ENCODE results near the gene VPS37C. TPM values are rescaled to one million over a fixed set of nuclear protein-coding genes. Genes with fewer than 3 reads are reported as not detected.

Gene VPS37C
- total and polyA plus RNA-seq, 9 of the 15 experiments (the other 6 are each of a cell fraction or from before 2014, with no cell fraction given) = 0.62 to 29.8 (median 11.5) TPM

DNA sequence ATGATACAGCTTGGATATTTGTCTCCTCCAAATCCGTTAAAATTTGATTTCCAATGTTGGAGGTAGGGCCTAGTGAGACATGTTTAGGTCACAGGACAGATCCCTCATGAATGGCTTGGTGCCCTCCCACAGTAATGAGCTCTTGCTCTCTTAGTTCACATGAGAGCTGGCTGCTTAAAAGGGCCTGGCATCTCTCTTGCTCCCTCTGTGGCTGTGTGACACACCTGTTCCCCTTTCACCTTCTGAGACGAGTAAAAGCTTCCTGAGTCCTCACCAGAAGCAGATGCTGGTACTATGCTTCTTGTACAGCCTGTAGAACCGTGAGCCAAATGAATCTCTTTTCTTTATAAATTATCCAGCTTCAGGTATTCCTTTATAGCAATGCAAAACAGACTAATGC lies 3.5 kb downstream of the VPS37C start (continued):
- TF ChIP-seq, protein P1, sequence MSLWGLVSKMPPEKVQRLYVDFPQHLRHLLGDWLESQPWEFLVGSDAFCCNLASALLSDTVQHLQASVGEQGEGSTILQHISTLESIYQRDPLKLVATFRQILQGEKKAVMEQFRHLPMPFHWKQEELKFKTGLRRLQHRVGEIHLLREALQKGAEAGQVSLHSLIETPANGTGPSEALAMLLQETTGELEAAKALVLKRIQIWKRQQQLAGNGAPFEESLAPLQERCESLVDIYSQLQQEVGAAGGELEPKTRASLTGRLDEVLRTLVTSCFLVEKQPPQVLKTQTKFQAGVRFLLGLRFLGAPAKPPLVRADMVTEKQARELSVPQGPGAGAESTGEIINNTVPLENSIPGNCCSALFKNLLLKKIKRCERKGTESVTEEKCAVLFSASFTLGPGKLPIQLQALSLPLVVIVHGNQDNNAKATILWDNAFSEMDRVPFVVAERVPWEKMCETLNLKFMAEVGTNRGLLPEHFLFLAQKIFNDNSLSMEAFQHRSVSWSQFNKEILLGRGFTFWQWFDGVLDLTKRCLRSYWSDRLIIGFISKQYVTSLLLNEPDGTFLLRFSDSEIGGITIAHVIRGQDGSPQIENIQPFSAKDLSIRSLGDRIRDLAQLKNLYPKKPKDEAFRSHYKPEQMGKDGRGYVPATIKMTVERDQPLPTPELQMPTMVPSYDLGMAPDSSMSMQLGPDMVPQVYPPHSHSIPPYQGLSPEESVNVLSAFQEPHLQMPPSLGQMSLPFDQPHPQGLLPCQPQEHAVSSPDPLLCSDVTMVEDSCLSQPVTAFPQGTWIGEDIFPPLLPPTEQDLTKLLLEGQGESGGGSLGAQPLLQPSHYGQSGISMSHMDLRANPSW (CRISPR knock-in tag; IDR thresholded peaks at IDR 0.05) = no peak
- no peak for TF ChIP-seq KLF16 (IDR thresholded peaks at IDR 0.05)
- no peak for TF ChIP-seq MTA2 (IDR thresholded peaks at IDR 0.05; ENCODE audit: low read depth)

DNA sequence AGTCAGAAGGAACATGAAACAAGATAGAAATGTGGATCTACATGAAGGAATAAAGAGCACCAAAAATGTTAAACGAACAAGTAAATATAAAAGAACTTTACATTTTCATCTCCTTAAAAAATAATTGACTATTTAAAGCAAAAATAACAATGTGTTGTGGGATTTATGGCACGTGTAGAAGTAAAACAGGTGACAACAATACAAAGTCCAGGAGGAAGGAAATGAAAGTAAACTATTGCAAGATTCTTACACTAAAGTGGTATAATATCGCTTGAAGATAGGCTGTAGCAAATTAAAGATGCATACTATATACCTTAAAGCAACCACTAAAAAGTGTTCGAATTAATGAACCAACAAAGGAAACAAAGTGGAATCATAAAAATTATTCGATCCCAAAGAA lies 5.5 kb downstream of the VPS37C start:
- ChIA-PET POLR2A (no interaction called here), CTCF (ENCODE audit: low intra/inter-chr PET ratio) (no interaction called here)
- no TSS peak for BruUV-seq (replicated peaks)
- no peak for DNase-seq (ENCODE audit: extremely low read depth in 1 of 4, low spot score in 3 of 4)
- in situ Hi-C loops (cut with MboI) = no loop called here
- Histone ChIP-seq H4K20me1 (replicated peaks; ENCODE audit: control insufficient read depth, insufficient read depth, low read length) (peaks cover 14% of the 10 kb centered on the region), H3K27me3 (ENCODE audit: control insufficient read depth in 2 of 2, insufficient read depth in 2 of 2, low read length in 2 of 2) (no peaks in the 10 kb centered on the region), H3K9ac (ENCODE audit: insufficient read depth in 1 of 2, low read depth in 2 of 2, low read length in 2 of 2) (no peak overlapping the region), H3K4me1 (replicated peaks in 1 of 2; ENCODE audit: control insufficient read depth in 2 of 2, insufficient read depth in 2 of 2, low read length in 2 of 2) (peaks cover 24 to 36% of the 10 kb centered on the region in 2 experiments), H3K36me3 (ENCODE audit: control insufficient read depth, insufficient read depth, low read length) (peaks cover 25% of the 10 kb centered on the region; the same call in 2 of the 3 replicates), H3K79me2 (ENCODE audit: control insufficient read depth, insufficient read depth, low read length) (peaks cover 90% of the 10 kb centered on the region), H2AFZ (ENCODE audit: low read depth, low read length) (no peak overlapping the region), H3K9me3 (replicated peaks; ENCODE audit: control insufficient read depth, insufficient read depth, low read depth, low read length) (peaks cover 3% of the 10 kb centered on the region; the same call in 1 of the 2 replicates), H3K4me2 (ENCODE audit: insufficient read depth, low read length) (no peak overlapping the region), H3K9me1 (ENCODE audit: control insufficient read depth, insufficient read depth, low read length) (peaks cover 6% of the 10 kb centered on the region), H3K27ac (ENCODE audit: extremely low read depth, low read depth, low read length) (no peak overlapping the region), H3K4me3 (no peak overlapping the region)
- TF ChIP-seq SMARCB1 (IDR thresholded peaks at IDR 0.05; ENCODE audit: insufficient read length, low read depth) = no peak
- TF ChIP-seq HLTF (IDR thresholded peaks at IDR 0.05) = no peak
- ATAC-seq = no peak
- intact Hi-C loops (cut with micrococcal nuclease) = no loop called here
- 86% methylated on average over 5 of the region's 5 CpGs for WGBS (ENCODE audit: insufficient coverage, low coverage, missing lambda C conversion rate)
- no peak for FAIRE-seq
